ENCODE measurements around the gene DNM1.

DNM1 gene

GRCh38 chr9:128304136-128304970, 101.2 kb downstream of the DNM1 start:
- DNase-seq, result no peak

All from amygdala (tissue), 56 donors.